Endodermal cell (in vitro differentiated cells): Measurements from ENCODE around the gene LMTK2. TPM values are rescaled to one million over a fixed set of nuclear protein-coding genes. Genes with fewer than 3 reads are reported as not detected.

ENCODE experiments used
- DNase-seq: peaks from one replicate; pipeline ENCODE4 v3.0.0-alpha.2; 2017
- H3K27ac ChIP-seq: 2 replicates; pipeline ENCODE4 v1.5.1; 2013; ENCODE audit warnings: mild to moderate bottlenecking, low read depth, low read length, moderate library complexity
- H3K27me3 ChIP-seq: 2 replicates; pipeline ENCODE4 v1.6.1; 2013; ENCODE audit warnings: mild to moderate bottlenecking, low read length, moderate library complexity; ENCODE audit not compliant: insufficient read depth, control insufficient read depth, poor library complexity, severe bottlenecking
- H3K36me3 ChIP-seq: 2 replicates; pipeline ENCODE4 v1.7.0; 2013; ENCODE audit warnings: mild to moderate bottlenecking, low read length, moderate library complexity; ENCODE audit not compliant: control insufficient read depth, insufficient read depth
- H3K4me1 ChIP-seq: one replicate; pipeline ENCODE4 v1.7.0; 2013; ENCODE audit warnings: low read length; ENCODE audit not compliant: control insufficient read depth, insufficient read depth
- H3K4me3 ChIP-seq: 2 replicates; pipeline ENCODE4 v1.5.1; 2013; ENCODE audit warnings: mild to moderate bottlenecking, low read length, moderate library complexity
- H3K9ac ChIP-seq: 2 replicates; pipeline ENCODE4 v1.6.1; 2013; ENCODE audit warnings: mild to moderate bottlenecking, low read length, moderate library complexity; ENCODE audit not compliant: poor library complexity, severe bottlenecking; ENCODE audit errors: extremely low read depth
- H3K9me3 ChIP-seq: 2 replicates; pipeline ENCODE4 v1.6.1; 2013; ENCODE audit warnings: mild to moderate bottlenecking, low read length, moderate library complexity; ENCODE audit not compliant: control insufficient read depth
- H3K27ac Mint-ChIP-seq: 2 replicates; pipeline ENCODE4 v1.8.0; 2020; ENCODE audit warnings: mixed read lengths
- H3K27me3 Mint-ChIP-seq: 2 replicates; pipeline ENCODE4 v1.8.0; 2021; ENCODE audit warnings: mild to moderate bottlenecking, mixed read lengths; ENCODE audit not compliant: insufficient read depth
- H3K36me3 Mint-ChIP-seq: 2 replicates; pipeline ENCODE4 v1.8.0; 2020; ENCODE audit warnings: low read depth, mixed read lengths
- H3K4me1 Mint-ChIP-seq: 2 replicates; pipeline ENCODE4 v1.8.0; 2020; ENCODE audit warnings: mixed read lengths
- H3K4me3 Mint-ChIP-seq: 2 replicates; pipeline ENCODE4 v1.8.0; 2020; ENCODE audit warnings: mild to moderate bottlenecking, moderate library complexity, mixed read lengths
- H3K9me3 Mint-ChIP-seq: 2 replicates; pipeline ENCODE4 v1.8.0; 2020; ENCODE audit warnings: mild to moderate bottlenecking, mixed read lengths
- CTCF ChIP-seq: fragments of 200-600 bp; sonication (generic); conservative IDR thresholded peaks from 2 replicates; pipeline ENCODE4 v1.5.0; 2021; ENCODE audit warnings: antibody characterized with exemption, mild to moderate bottlenecking
- WGBS, 2 experiments: methylation state at CpG; one replicate each; pipeline versions ENCODE4 v1.1.5 to v1.1.7; 2013; ENCODE audit warnings: missing lambda C conversion rate in 2 of 2, mixed read lengths in 1 of 2; ENCODE audit not compliant: insufficient coverage in 1 of 2, insufficient read length in 1 of 2; 5-methylcytosine and 5-hydroxymethylcytosine counted together
- total RNA-seq, 2 donors: library from RNA; stranded (reverse); fragmentation: NEBNext Ultra II Directional in 1 of 2; extraction: Animal tissue kit (Norgen Biotek cat#: 25700) in 1 of 2; gene quantifications; 2 replicates in 1 of 2; 3 replicates in 1 of 2; pipeline ENCODE4 v1.2.1, GENCODE V29; 2021

LMTK2 gene
- total RNA-seq, 2 donors from 2014 or later, result 23.5 to 25.6 TPM

- H3K4me1 Mint-ChIP-seq, result peaks cover 35% of the 10 kb centered on the region
- H3K9me3 ChIP-seq, result no peaks in the 10 kb centered on the region
- WGBS, 2 experiments, result 91 to 100% methylated on average over 3 to 4 of the region's 4 CpGs
- H3K27ac Mint-ChIP-seq, result peak overlapping the region; percentile 53
- no peak for DNase-seq
- H3K4me3 Mint-ChIP-seq, result no peak overlapping the region
- H3K4me1 ChIP-seq, result peaks cover 9% of the 10 kb centered on the region
- no peak overlapping the region for H3K9ac ChIP-seq
- H3K36me3 ChIP-seq, result peaks cover 19% of the 10 kb centered on the region
- H3K27me3 ChIP-seq, result no peaks in the 10 kb centered on the region
- no peak for TF ChIP-seq CTCF
- H3K27me3 Mint-ChIP-seq, result no peaks in the 10 kb centered on the region
- H3K4me3 ChIP-seq, result no peak overlapping the region
- peaks cover 10% of the 10 kb centered on the region for H3K36me3 Mint-ChIP-seq
- H3K9me3 Mint-ChIP-seq, result no peaks in the 10 kb centered on the region
- H3K27ac ChIP-seq, result no peak overlapping the region
Observed at GRCh38 chr7:98133621-98134303, 27.1 kb downstream of the LMTK2 start.

- H3K27ac Mint-ChIP-seq, result no peak overlapping the region
- peaks cover 22% of the 10 kb centered on the region for H3K36me3 ChIP-seq
- no peak for DNase-seq
- H3K27ac ChIP-seq, result no peak overlapping the region
- peaks cover 17% of the 10 kb centered on the region for H3K36me3 Mint-ChIP-seq
- no peaks in the 10 kb centered on the region for H3K27me3 ChIP-seq
- H3K4me1 ChIP-seq, result peaks cover 9% of the 10 kb centered on the region
- no peak overlapping the region for H3K4me3 ChIP-seq
- peaks cover 35% of the 10 kb centered on the region for H3K4me1 Mint-ChIP-seq
- no peak overlapping the region for H3K9ac ChIP-seq
- H3K9me3 ChIP-seq, result no peaks in the 10 kb centered on the region
- no peak overlapping the region for H3K4me3 Mint-ChIP-seq
- TF ChIP-seq CTCF, result no peak
- WGBS, 2 experiments, result 85 to 89% methylated on average over 7 to 9 of the region's 9 CpGs
- no peaks in the 10 kb centered on the region for H3K9me3 Mint-ChIP-seq
- no peaks in the 10 kb centered on the region for H3K27me3 Mint-ChIP-seq
Observed at GRCh38 chr7:98134420-98135228, 28.0 kb downstream of the LMTK2 start.

- Mint-ChIP-seq H3K9me3 (no peaks in the 10 kb centered on the region), H3K27ac (no peak overlapping the region), H3K36me3 (peaks cover 23% of the 10 kb centered on the region), H3K4me3 (no peak overlapping the region), H3K4me1 (peaks cover 28% of the 10 kb centered on the region), H3K27me3 (no peaks in the 10 kb centered on the region)
- no peak overlapping the region for H3K27ac ChIP-seq
- peaks cover 9% of the 10 kb centered on the region for H3K4me1 ChIP-seq
- peaks cover 24% of the 10 kb centered on the region for H3K36me3 ChIP-seq
- no peaks in the 10 kb centered on the region for H3K9me3 ChIP-seq
- H3K9ac ChIP-seq, result no peak overlapping the region
- H3K4me3 ChIP-seq, result no peak overlapping the region
- 93 to 95% methylated on average over 3 to 5 of the region's 5 CpGs for WGBS, 2 experiments
- no peak for TF ChIP-seq CTCF
- no peaks in the 10 kb centered on the region for H3K27me3 ChIP-seq
- no peak for DNase-seq
Observed at GRCh38 chr7:98135984-98136383, 29.3 kb downstream of the LMTK2 start.
